ENCODE measurements around the gene CIDEA.

Gene CIDEA

DNA sequence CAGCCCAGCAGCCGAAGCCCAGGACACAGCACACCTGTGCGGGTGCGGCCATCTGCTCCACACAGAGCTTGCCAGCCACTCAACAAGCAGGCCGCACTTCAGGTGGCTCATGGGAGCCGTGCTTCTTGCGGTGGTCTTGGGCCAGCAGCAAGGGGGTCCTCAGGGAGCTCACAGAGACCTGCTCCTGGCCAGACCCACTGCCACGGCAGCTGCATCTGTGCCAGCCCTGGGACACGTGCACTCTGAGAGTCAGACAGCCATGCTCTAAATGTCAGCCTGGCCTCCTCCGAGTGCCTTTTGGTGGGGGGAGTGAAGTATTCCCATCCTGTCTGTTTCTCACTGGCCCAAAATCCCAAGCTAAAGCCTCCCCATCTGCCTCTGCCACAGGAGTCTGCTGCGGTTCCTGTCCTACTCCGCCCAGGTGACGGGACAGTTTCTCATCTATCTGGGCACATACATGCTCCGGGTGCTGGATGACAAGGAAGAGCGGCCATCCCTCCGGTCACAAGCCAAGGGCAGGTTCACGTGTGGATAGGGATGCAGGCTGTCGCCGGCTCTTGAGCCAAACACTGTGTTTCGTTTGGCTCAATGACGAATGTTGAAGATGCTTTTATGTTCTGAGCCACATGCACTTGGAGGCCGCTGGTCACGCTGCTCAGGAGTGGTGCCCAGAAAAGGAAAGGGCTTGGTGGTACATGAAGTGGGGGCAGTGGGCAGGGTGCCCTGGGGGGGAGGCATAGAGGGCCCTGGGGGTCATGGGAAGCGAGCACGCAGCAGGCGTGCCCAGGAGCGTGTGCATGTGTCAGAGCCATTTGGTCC lies 22.8 kb downstream of the CIDEA start:
- DNase-seq = no peak

- no peak for DNase-seq
Observed at GRCh38 chr18:12278215-12278671, 24.1 kb downstream of the CIDEA start.

DNA sequence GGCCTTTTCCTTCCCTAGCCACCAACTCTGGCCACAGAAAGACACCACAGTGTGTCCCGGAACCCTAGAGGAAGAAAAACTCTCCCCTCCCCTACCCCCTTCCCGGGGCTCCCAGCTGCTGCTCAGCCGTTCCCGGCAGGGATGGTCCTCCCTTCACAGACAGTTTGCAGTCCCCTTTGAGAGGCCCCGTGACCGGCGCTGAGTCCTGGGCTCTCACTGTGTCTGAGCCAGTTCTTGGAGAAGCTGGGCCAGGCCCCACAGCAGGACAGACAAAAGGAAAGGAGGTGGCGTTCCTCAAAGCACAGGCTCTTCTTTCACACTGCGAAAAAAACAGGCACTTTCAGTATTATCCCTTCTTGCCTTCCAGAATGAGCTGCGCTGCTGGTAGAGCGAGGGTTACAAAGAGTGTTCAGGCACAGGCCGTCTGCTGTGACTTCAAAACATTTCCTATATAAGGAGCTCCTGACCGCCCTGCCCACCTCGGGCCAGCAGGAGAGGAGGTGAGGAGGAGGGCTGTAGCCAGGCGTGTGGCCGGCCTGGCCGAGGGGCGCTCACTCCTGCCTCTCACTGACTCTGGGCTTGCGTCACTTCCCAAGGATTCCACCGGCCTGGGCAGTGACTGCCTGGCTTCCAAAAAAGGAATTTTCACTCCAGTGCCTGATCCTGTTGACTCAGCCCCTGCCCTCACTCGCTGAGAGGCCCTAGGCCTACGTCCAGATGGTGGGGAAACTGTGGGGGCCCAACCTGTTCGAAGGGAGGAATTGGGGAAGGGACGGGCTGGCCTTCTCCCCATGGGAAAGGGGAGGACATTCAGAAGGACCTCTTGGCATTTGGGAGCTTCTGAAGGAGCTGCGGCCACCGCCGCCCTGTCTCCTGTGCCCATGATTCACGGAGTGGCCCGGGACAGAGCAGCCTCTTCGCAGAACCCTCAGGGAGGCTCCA lies 24.9 kb downstream of the CIDEA start:
- no peak for DNase-seq

GRCh38 chr18:12279781-12280531 lies 25.8 kb downstream of the CIDEA start:
- DNase-seq = no peak

DNA sequence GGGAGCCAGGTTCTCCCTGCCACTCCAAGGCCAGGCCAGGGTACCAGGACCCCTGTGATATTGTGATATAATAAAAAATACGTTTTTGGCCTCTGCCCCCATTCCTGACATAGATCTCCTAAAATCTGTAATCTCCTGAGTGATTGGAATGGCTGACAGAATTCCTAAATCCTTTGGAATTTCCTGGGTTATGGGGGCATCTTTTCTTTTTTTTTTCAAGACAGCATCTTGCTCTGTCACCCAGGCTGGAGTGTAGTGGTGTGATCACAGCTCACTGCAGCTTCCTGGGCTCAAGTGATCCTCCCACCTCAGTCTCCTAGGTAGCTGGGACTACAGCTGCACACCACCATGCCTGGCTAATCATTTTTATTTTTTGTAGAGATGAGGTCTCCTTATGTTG lies 27.7 kb downstream of the CIDEA start:
- DNase-seq = no peak

GRCh38 chr18:12282442-12283039 lies 28.4 kb downstream of the CIDEA start:
- DNase-seq = no peak

DNA sequence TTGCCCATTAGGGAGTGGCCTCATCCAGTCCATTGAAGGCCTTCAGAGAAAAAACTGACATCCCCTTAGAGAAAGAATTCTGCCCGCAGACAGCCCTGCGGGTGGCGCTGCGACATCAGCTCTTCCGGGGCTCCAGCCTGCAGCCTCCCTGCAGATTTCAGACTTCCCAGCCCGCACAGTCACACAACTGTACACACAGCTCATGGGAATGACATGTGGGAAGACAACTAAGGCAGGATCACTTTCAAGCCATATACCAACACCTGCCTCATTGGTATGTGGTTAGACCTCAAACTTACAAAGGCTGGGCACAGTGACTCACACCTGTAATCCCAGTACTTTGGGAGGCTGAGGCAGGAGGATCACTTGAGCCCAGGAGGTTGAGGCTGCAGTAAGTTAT lies 29.1 kb downstream of the CIDEA start:
- no peak for DNase-seq

DNA sequence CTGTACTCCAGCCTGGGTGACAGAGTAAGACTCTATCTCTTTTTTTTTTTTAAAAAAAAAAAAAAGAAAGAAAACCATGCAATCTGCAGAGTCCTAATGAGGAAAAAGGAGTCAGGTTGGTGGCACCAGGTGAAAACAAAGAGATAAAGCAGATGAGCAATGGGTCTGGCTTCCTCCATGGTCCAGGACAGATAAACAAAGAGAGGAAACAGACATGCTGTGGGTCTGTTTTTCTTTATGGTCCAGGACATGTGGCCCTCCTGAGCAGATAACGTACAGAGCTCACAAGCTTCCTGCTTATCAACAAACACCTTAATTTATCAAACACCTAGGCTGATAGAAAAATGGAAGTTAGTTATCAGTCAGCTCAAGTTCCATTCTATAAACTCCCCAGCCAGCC lies 29.5 kb downstream of the CIDEA start:
- no peak for DNase-seq

DNA sequence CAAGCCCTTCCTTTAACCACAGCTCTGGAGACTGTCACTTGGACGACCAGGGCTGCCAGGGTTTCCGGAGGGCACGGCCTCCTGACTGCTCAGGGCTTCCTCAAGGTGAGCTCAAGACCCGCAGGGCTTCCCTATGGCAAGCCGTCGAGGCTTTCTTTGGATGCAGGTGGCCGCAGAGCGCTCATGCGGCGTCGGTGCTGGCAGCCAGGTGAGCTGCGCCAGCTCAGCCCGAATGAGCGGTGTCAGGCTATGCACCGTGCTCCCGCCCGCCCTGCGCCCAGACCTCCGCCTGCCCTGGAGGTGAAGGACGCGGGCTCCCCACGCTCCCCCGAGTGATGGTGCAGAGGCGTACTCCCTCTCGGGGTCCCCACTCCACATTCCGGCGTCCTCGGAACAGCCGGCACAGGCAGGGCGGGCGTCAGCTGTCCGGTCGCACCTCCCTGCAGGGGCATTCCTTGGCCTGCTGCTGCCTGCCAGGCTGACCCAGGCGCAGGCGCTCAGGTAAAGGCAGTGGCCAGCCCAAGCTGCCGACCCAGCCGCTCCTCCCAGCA lies 33.0 kb downstream of the CIDEA start:
- DNase-seq = no peak

DNA sequence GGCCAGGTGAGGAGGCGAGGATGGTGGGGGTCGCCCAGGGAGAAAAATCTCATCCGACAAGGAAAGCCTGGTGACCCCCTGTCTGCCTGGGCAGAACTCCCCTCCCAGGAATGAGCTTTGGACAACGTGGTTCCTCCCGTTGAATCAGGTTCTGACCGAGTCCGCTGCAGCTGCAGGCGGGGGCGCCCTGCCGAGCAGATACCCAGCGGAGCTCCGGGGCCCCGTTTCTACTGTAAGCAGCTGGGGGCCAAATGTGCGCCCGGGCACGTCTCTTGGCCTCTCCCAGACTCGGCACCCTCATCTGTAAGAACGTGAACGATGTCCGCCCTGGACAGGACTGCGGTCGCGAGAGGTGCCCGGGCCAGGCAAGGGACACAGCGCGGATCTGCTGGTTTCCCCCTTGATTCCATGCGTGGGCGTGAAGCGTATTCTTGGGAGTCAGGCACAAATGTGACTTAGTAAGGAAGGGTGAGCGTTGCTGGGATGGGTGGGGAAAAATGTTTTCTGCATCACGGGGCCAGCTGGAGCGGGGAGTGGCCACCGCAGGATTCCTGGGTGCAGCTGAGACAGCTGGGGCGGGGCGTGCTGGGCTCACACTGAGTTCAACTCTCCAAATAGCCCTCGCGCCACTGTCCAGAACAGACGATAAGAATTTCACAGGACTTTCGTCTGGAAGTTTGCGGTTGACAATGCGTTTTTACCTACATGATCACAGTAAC lies 33.7 kb downstream of the CIDEA start:
- DNase-seq = no peak

DNA sequence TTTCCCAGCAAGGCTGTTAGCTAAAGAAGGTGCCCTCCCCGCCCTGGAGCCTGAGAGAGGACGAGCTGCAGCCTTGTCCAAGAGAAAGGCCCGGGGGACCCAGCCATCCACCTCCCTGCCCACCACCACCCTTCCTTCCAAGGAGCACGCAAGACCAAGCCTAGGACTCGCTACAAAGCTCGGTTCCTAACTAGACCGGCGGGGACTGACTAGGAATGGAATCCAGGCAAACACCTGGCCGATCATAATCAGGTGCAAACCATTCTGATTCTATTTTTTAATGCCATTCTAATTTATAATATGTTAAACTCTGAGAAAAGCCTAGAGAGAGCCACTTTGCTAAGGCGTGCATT lies 34.2 kb downstream of the CIDEA start:
- no peak for DNase-seq

- DNase-seq = no peak
Observed at GRCh38 chr18:12290086-12290485, 35.9 kb downstream of the CIDEA start.

DNA sequence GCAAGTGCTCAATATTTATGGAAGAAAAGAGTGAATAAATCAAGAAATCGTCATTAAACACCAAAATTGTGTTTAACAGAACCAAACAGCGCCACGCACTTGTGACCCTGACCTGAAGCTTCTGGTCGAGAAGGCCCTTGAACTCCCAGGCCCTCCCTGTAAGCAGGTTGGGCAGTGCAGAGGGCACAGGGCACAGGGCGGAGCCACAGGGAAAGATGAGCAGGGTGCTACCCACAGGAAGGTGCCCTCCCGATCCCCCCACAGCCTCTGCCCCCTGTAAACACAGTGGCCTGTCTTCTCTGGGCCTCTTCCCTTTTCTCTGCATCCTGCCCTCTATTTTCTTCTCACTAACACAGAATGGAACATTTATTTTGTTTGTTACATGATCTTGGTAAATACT lies 37.0 kb downstream of the CIDEA start:
- DNase-seq = no peak

GRCh38 chr18:12291690-12292089 lies 37.5 kb downstream of the CIDEA start:
- no peak for DNase-seq

DNA sequence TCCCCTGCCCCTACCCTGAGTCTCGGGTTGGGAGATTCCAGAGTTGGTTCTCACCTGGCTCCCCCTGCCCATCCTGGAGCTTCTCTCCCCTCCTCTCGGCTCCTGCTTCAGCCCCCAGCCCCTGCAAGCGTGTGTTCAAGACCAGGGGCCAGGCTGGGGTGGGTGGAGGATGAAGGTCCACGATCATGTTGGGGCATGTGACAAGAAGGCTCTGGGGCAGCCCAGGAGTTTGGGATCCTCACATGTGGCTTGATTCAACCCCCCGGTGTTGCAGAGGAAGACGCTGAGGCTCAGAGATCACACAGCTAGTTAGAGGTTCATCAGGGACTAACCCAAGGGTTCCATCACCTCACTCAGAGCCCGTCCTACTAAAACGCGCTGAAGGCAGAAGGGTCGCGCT lies 39.7 kb downstream of the CIDEA start:
- DNase-seq = no peak

- no peak for DNase-seq
Observed at GRCh38 chr18:12295389-12296086, 41.4 kb downstream of the CIDEA start.

- no peak for DNase-seq
Observed at GRCh38 chr18:12296087-12296403, 41.9 kb downstream of the CIDEA start.

DNA sequence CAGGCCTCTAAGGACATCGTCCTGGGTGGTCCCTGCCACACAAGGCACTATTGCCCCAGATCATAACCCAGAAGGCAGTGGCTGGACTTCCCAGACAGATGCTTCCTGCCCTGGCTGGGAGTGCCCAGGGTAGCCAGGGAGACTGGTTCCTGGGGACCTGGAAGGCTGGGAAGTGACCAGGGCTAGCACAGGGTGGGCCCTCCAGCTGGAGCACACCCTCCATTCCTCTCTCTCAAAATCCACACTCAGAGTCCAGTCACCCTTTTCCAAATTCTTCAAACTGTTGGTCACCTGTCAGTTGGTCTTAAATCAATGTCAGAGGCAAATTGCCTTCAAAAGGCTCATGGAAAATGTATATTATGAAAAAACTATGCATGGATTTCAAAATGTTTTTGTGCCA lies 42.3 kb downstream of the CIDEA start:
- DNase-seq = no peak

GRCh38 chr18:12299862-12300261 lies 45.7 kb downstream of the CIDEA start:
- no peak for DNase-seq

GRCh38 chr18:12301263-12302005 lies 47.3 kb downstream of the CIDEA start:
- DNase-seq = no peak

Data from NCI-H446 (cell line).